Adrenal gland (tissue), 12 donors: ENCODE measurements around the gene SURF2. TPM values are rescaled to one million over a fixed set of nuclear protein-coding genes. Genes with fewer than 3 reads are reported as not detected.
"Not testable (repeated sequence)": the region's sequence is repeated elsewhere in the genome, so short reads cannot be mapped to it uniquely, and the experiment has no call there.

Experiments
- DNase-seq, 7 donors: peaks; one replicate each; pipeline ENCODE4 v3.0.0-alpha.2; 2019 to 2020
- H3K27ac ChIP-seq, 5 donors: fragments of 200-600 bp; sonication (generic) in 4 of 5; 1 replicate in 3 of 5; 2 replicates in 2 of 5; pipeline versions ENCODE4 v1.5.1 to v1.8.0; 2016 to 2020; ENCODE audit warnings: mild to moderate bottlenecking in 1 of 5
- H3K27me3 ChIP-seq: fragments of 200-600 bp; 2 replicates; pipeline ENCODE4 v1.8.0; 2021
- H3K36me3 ChIP-seq, 2 donors: fragments of 200-600 bp; replicated peaks in 1 of 2; 1 replicate in 1 of 2; 2 replicates in 1 of 2; pipeline versions ENCODE4 v1.5.1 to v1.8.0; 2018 to 2022
- H3K4me1 ChIP-seq, 2 donors: fragments of 200-600 bp; replicated peaks in 1 of 2; 1 replicate in 1 of 2; 2 replicates in 1 of 2; pipeline versions ENCODE4 v1.5.1 to v1.8.0; 2018 to 2021
- H3K4me3 ChIP-seq, 4 donors: fragments of 200-600 bp; sonication (generic) in 3 of 4; one replicate each; pipeline ENCODE4 v1.5.1; 2016 to 2018
- H3K9me3 ChIP-seq, 3 donors: fragments of 200-600 bp; sonication (generic) in 1 of 3; replicated peaks in 1 of 3; 1 replicate in 2 of 3; 2 replicates in 1 of 3; pipeline versions ENCODE4 v1.5.1 to v1.8.0; 2016 to 2021
- CTCF ChIP-seq, 6 experiments: fragments of 450-650 bp in 4 of 6; fragments of 200-600 bp in 2 of 6; sonication (generic) in 1 of 6; IDR thresholded peaks; 1 replicate in 5 of 6; 2 replicates in 1 of 6; pipeline versions ENCODE4 v1.5.1 to v1.8.0; 2016 to 2021; ENCODE audit warnings: antibody characterized with exemption in 6 of 6, mild to moderate bottlenecking in 2 of 6, moderate library complexity in 1 of 6
- POLR2A ChIP-seq, 2 donors: fragments of 450-650 bp; IDR thresholded peaks; one replicate each; pipeline ENCODE4 v1.6.1; 2017; ENCODE audit warnings: antibody characterized with exemption in 2 of 2, mild to moderate bottlenecking in 2 of 2, moderate library complexity in 1 of 2
- WGBS, 4 donors: extraction: QIAGEN DNeasy Blood & Tissue Kit in 2 of 4; methylation state at CpG; one replicate each; pipeline versions ENCODE4 v1.1.5 to v1.1.7; 2013 to 2017; 5-methylcytosine and 5-hydroxymethylcytosine counted together
- intact Hi-C, 2 donors: fragments of 100-400 bp; cut with DNase I; formaldehyde crosslinking; loops; one replicate each; pipeline versions ENCODE4 v1.14.1 to v1.15.0; 2022 to 2023
- polyA plus RNA-seq, 3 donors: library from polyadenylated mRNA; stranded (reverse); fragments of 200-250 nt in 2 of 3; fragments of 350-450 nt in 1 of 3; fragmentation: Illumina TruSeq in 1 of 3; extraction: RNeasy Lipid Tissue Mini Kit (QIAGEN cat#74804) in 1 of 3; gene quantifications; one replicate each; pipeline ENCODE4 v1.2.3, GENCODE V29; 2013 to 2014
- total RNA-seq, 9 donors: library from RNA; depleted of rRNA in 4 of 9; stranded (reverse); fragments of >200 nt in 4 of 9; fragments of 120-200 nt in 1 of 9; fragmentation: NEBNext Ultra II Directional in 1 of 9; extraction: Animal tissue kit (Norgen Biotek cat#: 25700) in 1 of 9; gene quantifications; one replicate each; pipeline versions ENCODE4 v1.1.0 to v1.2.4, GENCODE V29; 2013 to 2023
- donor health status: healthy with polysubstance abuse.
- donor health status: Bipolar disorder and iron deficiency.
- donor health status: DM: yes; HTN: yes; CAD: no.
- donor health status: DM: no; HTN: no; CAD: no.
- donor health status: DM: no; HTN: no; CAD: no.
- donor health status: DM: yes; HTN: yes; CAD: no.

The SURF2 gene
- total and polyA plus RNA-seq, 12 donors = 13.4 to 53.0 (median 23.4) TPM

- H3K9me3 ChIP-seq, H3K4me1 ChIP-seq, H3K4me3 ChIP-seq, H3K27me3 ChIP-seq: not testable (repeated sequence)
- WGBS, 4 donors = 47 to 59% (median 52%) methylated on average over 17 to 21 of the region's 21 CpGs
- peak overlapping the region in 1 of 5 donors; percentile 34 for H3K27ac ChIP-seq
- peaks cover 0 to 39% of the 10 kb centered on the region in 2 donors for H3K36me3 ChIP-seq
- DNase-seq = peak; percentile 42 to 85 (median 71)
- TF ChIP-seq CTCF (IDR thresholded peaks at IDR 0.05) = peak; percentile 45 to 82 (median 74)
- intact Hi-C loops = loop anchor here (5.0 kb wide), 3 partner anchors 92 to 147 kb away; no protein-coding TSS in a partner anchor
Measured at GRCh38 chr9:133329306-133330156, 26.8 kb upstream of the SURF2 start.

GRCh38 chr9:133331221-133331620 lies 25.1 kb upstream of the SURF2 start:
- Histone ChIP-seq H3K9me3 (no peaks in the 10 kb centered on the region), H3K36me3 (peaks cover 0 to 39% of the 10 kb centered on the region in 2 donors), H3K4me1 (peaks cover 14 to 17% of the 10 kb centered on the region in 2 donors), H3K27ac (no peak overlapping the region), H3K27me3 (no peaks in the 10 kb centered on the region), H3K4me3 (no peak overlapping the region)
- peak in 3 of 7 donors; percentile 13 to 53 (median 21) for DNase-seq
- no peak for TF ChIP-seq CTCF (IDR thresholded peaks at IDR 0.05)
- no peak for TF ChIP-seq POLR2A (IDR thresholded peaks at IDR 0.05)
- intact Hi-C loops = loop anchor here (5.0 kb wide), 2 partner anchors 94 to 149 kb away; no protein-coding TSS in a partner anchor
- 83 to 89% (median 86%) methylated on average over 18 to 19 of the region's 19 CpGs for WGBS, 4 donors

- peak in 4 of 7 donors; percentile 12 to 49 (median 20) for DNase-seq
- H3K4me1 ChIP-seq = peaks cover 20 to 23% of the 10 kb centered on the region in 2 donors
- peaks cover 0 to 39% of the 10 kb centered on the region in 2 donors for H3K36me3 ChIP-seq
- H3K27ac ChIP-seq = no peak overlapping the region
- no peaks in the 10 kb centered on the region for H3K27me3 ChIP-seq
- 92 to 97% (median 94%) methylated on average over 44 to 57 of the region's 57 CpGs for WGBS, 4 donors
- H3K4me3 ChIP-seq = no peak overlapping the region
- H3K9me3 ChIP-seq = no peaks in the 10 kb centered on the region
- no peak for TF ChIP-seq POLR2A (IDR thresholded peaks at IDR 0.05)
- no peak for TF ChIP-seq CTCF (IDR thresholded peaks at IDR 0.05)
- intact Hi-C loops = loop anchor here (5.0 kb wide), 2 partner anchors 95 to 150 kb away; no protein-coding TSS in a partner anchor
Measured at GRCh38 chr9:133331641-133332380, 24.5 kb upstream of the SURF2 start.

- 83 to 91% (median 86%) methylated on average over 16 to 20 of the region's 20 CpGs for WGBS, 4 donors
- intact Hi-C loops = loop anchor here (5.0 kb wide), 2 partner anchors 95 to 150 kb away; no protein-coding TSS in a partner anchor
- H3K4me3 ChIP-seq = no peak overlapping the region
- no peaks in the 10 kb centered on the region for H3K9me3 ChIP-seq
- H3K36me3 ChIP-seq = peaks cover 0 to 39% of the 10 kb centered on the region in 2 donors
- no peak overlapping the region for H3K27ac ChIP-seq
- DNase-seq = peak in 2 of 7 donors; percentile 12 to 17
- TF ChIP-seq POLR2A (IDR thresholded peaks at IDR 0.05) (no peak), CTCF (IDR thresholded peaks at IDR 0.05) (no peak)
- peaks cover 23% of the 10 kb centered on the region in 2 donors for H3K4me1 ChIP-seq
- H3K27me3 ChIP-seq = no peaks in the 10 kb centered on the region
Measured at GRCh38 chr9:133332381-133332730, 24.0 kb upstream of the SURF2 start.
